GM12892 (cell line): ENCODE measurements around the gene PIGV.

Experiments
- POLR2A ChIP-seq: IDR thresholded peaks from 2 replicates; pipeline ENCODE4 v1.6.1; 2011; ENCODE audit warnings: low read depth, low read length, control low read depth
- POLR2AphosphoS5 ChIP-seq: IDR thresholded peaks from 2 replicates; pipeline ENCODE4 v1.6.1; 2011; ENCODE audit warnings: low read depth, low read length, control low read depth
- TAF1 ChIP-seq: IDR thresholded peaks from 2 replicates; pipeline ENCODE4 v1.6.1; 2011; ENCODE audit warnings: low read depth, mild to moderate bottlenecking, control low read depth, low read length, borderline replicate concordance

GRCh38 chr1:26771643-26772321 is 16.0 kb upstream of the PIGV start:
- TF ChIP-seq POLR2A (no peak), POLR2AphosphoS5 (no peak), TAF1 (no peak)
